Ovary (tissue), 9 donors: ENCODE data around the gene ANAPC10. TPM values are rescaled to one million over a fixed set of nuclear protein-coding genes. Genes with fewer than 3 reads are reported as not detected.
A peak's percentile ranks its signal among the peaks of the same experiment; 100 is the strongest.

Experiments used
- DNase-seq, 5 donors: peaks; one replicate each; pipeline ENCODE4 v3.0.0-alpha.2; 2019 to 2020
- H3K27ac ChIP-seq, 2 donors: fragments of 200-600 bp; one replicate each; pipeline versions ENCODE4 v1.5.1 to v1.8.0; 2019 to 2022
- H3K27me3 ChIP-seq: fragments of 200-600 bp; one replicate; pipeline ENCODE4 v1.8.0; 2022
- H3K36me3 ChIP-seq: fragments of 200-600 bp; sonication (generic); one replicate; pipeline ENCODE4 v1.5.1; 2019
- H3K4me1 ChIP-seq: one replicate; pipeline ENCODE4 v1.8.1; 2013; ENCODE audit warnings: mild to moderate bottlenecking, moderate library complexity; ENCODE audit not compliant: insufficient read depth
- H3K4me3 ChIP-seq: fragments of 200-600 bp; sonication (generic); one replicate; pipeline ENCODE4 v1.5.1; 2017
- H3K9me3 ChIP-seq, 2 donors: fragments of 200-600 bp in 1 of 2; sonication (generic) in 1 of 2; one replicate each; pipeline versions ENCODE4 v1.5.1 to v1.8.1; 2013 to 2019; ENCODE audit warnings: mild to moderate bottlenecking in 1 of 2, moderate library complexity in 1 of 2
- CTCF ChIP-seq, 3 donors: fragments of 450-650 bp in 2 of 3; fragments of 200-600 bp in 1 of 3; IDR thresholded peaks; one replicate each; pipeline versions ENCODE4 v1.5.1 to v1.8.0; 2016 to 2022; ENCODE audit warnings: antibody characterized with exemption in 3 of 3, mild to moderate bottlenecking in 1 of 3
- EP300 ChIP-seq: sonication (generic); formaldehyde crosslinking; IDR thresholded peaks from one replicate; pipeline ENCODE4 v1.6.1; 2017; ENCODE audit warnings: antibody characterized with exemption
- POLR2A ChIP-seq: fragments of 450-650 bp; IDR thresholded peaks from one replicate; pipeline ENCODE4 v1.6.1; 2017; ENCODE audit warnings: antibody characterized with exemption, mild to moderate bottlenecking, moderate library complexity
- WGBS, 3 donors: extraction: QIAGEN DNeasy Blood & Tissue Kit in 1 of 3; methylation state at CpG; one replicate each; pipeline versions ENCODE4 v1.1.5 to v1.1.7; 2013 to 2017; 5-methylcytosine and 5-hydroxymethylcytosine counted together
- intact Hi-C, 4 donors: fragments of 100-400 bp; cut with DNase I; formaldehyde crosslinking; loops; one replicate each; pipeline versions ENCODE4 v1.11.0 to v1.15.1; 2022 to 2023
- polyA plus RNA-seq, 2 donors: library from polyadenylated mRNA; stranded (reverse); fragments of 200-250 nt in 1 of 2; fragments of 350-450 nt in 1 of 2; fragmentation: Illumina TruSeq in 1 of 2; extraction: RNeasy Lipid Tissue Mini Kit (QIAGEN cat#74804) in 1 of 2; gene quantifications; one replicate each; pipeline ENCODE4 v1.2.3, GENCODE V29; 2013 to 2014
- total RNA-seq, 7 donors: library from RNA; depleted of rRNA in 2 of 7; stranded (reverse); fragments of >200 nt in 2 of 7; fragmentation: NEBNext Ultra II Directional in 3 of 7; extraction: Animal tissue kit (Norgen Biotek cat#: 25700) in 3 of 7; gene quantifications; one replicate each; pipeline versions ENCODE4 v1.1.0 to v1.2.4, GENCODE V29; 2016 to 2023
- donor health status: DM: no; HTN: no; CAD: no; lungs with moderate emphysema.
- donor health status: DM: no; HTN: no; CAD: no.
- donor health status: Bipolar disorder and iron deficiency.
- donor health status: DM: yes; HTN: yes; CAD: no.
- donor health status: DM: no; HTN: no; CAD: no.
- donor health status: DM: yes; HTN: yes; CAD: no.

The ANAPC10 gene
- total and polyA plus RNA-seq, 9 donors = 13.3 to 27.8 (median 18.9) TPM

- H3K36me3 ChIP-seq = no peaks in the 10 kb centered on the region
- WGBS, 3 donors = 4 to 5% (median 5%) methylated on average over 10 of the region's 10 CpGs
- peak overlapping the region; percentile 92 for H3K4me3 ChIP-seq
- no peaks in the 10 kb centered on the region for H3K27me3 ChIP-seq
- intact Hi-C loops = no loop called here
- H3K4me1 ChIP-seq = peaks cover 3% of the 10 kb centered on the region
- peak overlapping the region; percentile 73 to 84 for H3K27ac ChIP-seq
- H3K9me3 ChIP-seq = no peaks in the 10 kb centered on the region
- TF ChIP-seq CTCF (IDR thresholded peaks at IDR 0.05) (no peak), POLR2A (no peak), EP300 (no peak)
- DNase-seq = no peak
Observed at GRCh38 chr4:145097331-145097820, 620 bp downstream of the ANAPC10 start.

GRCh38 chr4:145093638-145094037, 4.4 kb downstream of the ANAPC10 start:
- no peak overlapping the region for H3K27ac ChIP-seq
- no peaks in the 10 kb centered on the region for H3K27me3 ChIP-seq
- no peak for DNase-seq
- no peak overlapping the region for H3K4me3 ChIP-seq
- no peaks in the 10 kb centered on the region for H3K36me3 ChIP-seq
- TF ChIP-seq POLR2A = no peak
- 96 to 99% (median 98%) methylated on average over 2 of the region's 2 CpGs for WGBS, 3 donors
- peaks cover 2% of the 10 kb centered on the region for H3K4me1 ChIP-seq
- no peaks in the 10 kb centered on the region for H3K9me3 ChIP-seq
- intact Hi-C loops = no loop called here

- TF ChIP-seq EP300 = no peak
- TF ChIP-seq POLR2A = no peak
- TF ChIP-seq CTCF (IDR thresholded peaks at IDR 0.05) = no peak
- Histone ChIP-seq H3K27me3 (no peaks in the 10 kb centered on the region), H3K9me3 (no peaks in the 10 kb centered on the region), H3K4me1 (no peaks in the 10 kb centered on the region), H3K27ac (no peak overlapping the region), H3K36me3 (no peaks in the 10 kb centered on the region), H3K4me3 (no peak overlapping the region)
- WGBS, 3 donors = 91 to 96% (median 93%) methylated on average over 1 of the region's 1 CpG
- intact Hi-C loops = no loop called here
- DNase-seq = no peak
Observed at GRCh38 chr4:145090380-145090779, 7.6 kb downstream of the ANAPC10 start.

GRCh38 chr4:145083891-145084605, 13.9 kb downstream of the ANAPC10 start:
- no peak overlapping the region for H3K4me3 ChIP-seq
- no peak overlapping the region for H3K27ac ChIP-seq
- 92 to 100% (median 96%) methylated on average over 1 of the region's 1 CpG for WGBS, 3 donors
- no peaks in the 10 kb centered on the region for H3K27me3 ChIP-seq
- no peaks in the 10 kb centered on the region for H3K9me3 ChIP-seq
- H3K4me1 ChIP-seq = no peaks in the 10 kb centered on the region
- intact Hi-C loops = no loop called here
- TF ChIP-seq EP300 (no peak), POLR2A (no peak), CTCF (IDR thresholded peaks at IDR 0.05) (no peak)
- DNase-seq = no peak
- no peaks in the 10 kb centered on the region for H3K36me3 ChIP-seq

GRCh38 chr4:145081756-145082155, 16.2 kb downstream of the ANAPC10 start:
- WGBS, 3 donors = 95 to 98% (median 98%) methylated on average over 1 of the region's 1 CpG
- no peaks in the 10 kb centered on the region for H3K9me3 ChIP-seq
- H3K4me3 ChIP-seq = no peak overlapping the region
- no peak for TF ChIP-seq POLR2A
- no peak for TF ChIP-seq CTCF (IDR thresholded peaks at IDR 0.05)
- TF ChIP-seq EP300 = no peak
- no peak overlapping the region for H3K27ac ChIP-seq
- H3K36me3 ChIP-seq = no peaks in the 10 kb centered on the region
- no peaks in the 10 kb centered on the region for H3K4me1 ChIP-seq
- no peak for DNase-seq
- intact Hi-C loops = no loop called here
- no peaks in the 10 kb centered on the region for H3K27me3 ChIP-seq
